GM21381 (cell line): Measurements from ENCODE around the gene PDZK1IP1.
"Not testable (repeated sequence)": the region's sequence is repeated elsewhere in the genome, so short reads cannot be mapped to it uniquely, and the experiment has no call there.

ENCODE experiments used
- ATAC-seq: cut with Tn5 transposase; IDR thresholded peaks from one replicate; pipeline ENCODE4 v1.9.1; 2021; ENCODE audit warnings: mild to moderate bottlenecking, moderate library complexity; ENCODE audit not compliant: unreplicated experiment

PDZK1IP1 gene

GRCh38 chr1:47143654-47144053, 46.2 kb downstream of the PDZK1IP1 start:
- ATAC-seq = not testable (repeated sequence)

- ATAC-seq = not testable (repeated sequence)
These were observed 49.5 kb downstream of the PDZK1IP1 start for GRCh38 chr1:47140358-47140757.

GRCh38 chr1:47137925-47138615, 51.8 kb downstream of the PDZK1IP1 start:
- no peak for ATAC-seq

GRCh38 chr1:47137198-47137597, 52.6 kb downstream of the PDZK1IP1 start, which contains the start of gene CYP4A22:
Gene CYP4A22, plus strand, starts transcription at chr1:47137441. Its CDS starts 45 bp downstream, at chr1:47137486.
- no peak for ATAC-seq
